DOHH2 (cell line): ENCODE data around the gene CANT1.

Experiments
- EZH2phosphoT487 ChIP-seq: fragments of 200-600 bp; sonication (generic); IDR thresholded peaks from 2 replicates; pipeline ENCODE4 v1.6.1; 2017; ENCODE audit warnings: borderline replicate concordance, mild to moderate bottlenecking, antibody characterized with exemption, low read length, moderate library complexity, mixed read lengths
- TF ChIP-seq, protein P1 (sequence below): fragments of 200-600 bp; sonication (generic); IDR thresholded peaks from one replicate; pipeline ENCODE4 v1.5.1; 2014; ENCODE audit warnings: antibody characterized with exemption, mild to moderate bottlenecking, low read depth, low read length; ENCODE audit not compliant: poor library complexity, severe bottlenecking

- TF ChIP-seq, protein P1, sequence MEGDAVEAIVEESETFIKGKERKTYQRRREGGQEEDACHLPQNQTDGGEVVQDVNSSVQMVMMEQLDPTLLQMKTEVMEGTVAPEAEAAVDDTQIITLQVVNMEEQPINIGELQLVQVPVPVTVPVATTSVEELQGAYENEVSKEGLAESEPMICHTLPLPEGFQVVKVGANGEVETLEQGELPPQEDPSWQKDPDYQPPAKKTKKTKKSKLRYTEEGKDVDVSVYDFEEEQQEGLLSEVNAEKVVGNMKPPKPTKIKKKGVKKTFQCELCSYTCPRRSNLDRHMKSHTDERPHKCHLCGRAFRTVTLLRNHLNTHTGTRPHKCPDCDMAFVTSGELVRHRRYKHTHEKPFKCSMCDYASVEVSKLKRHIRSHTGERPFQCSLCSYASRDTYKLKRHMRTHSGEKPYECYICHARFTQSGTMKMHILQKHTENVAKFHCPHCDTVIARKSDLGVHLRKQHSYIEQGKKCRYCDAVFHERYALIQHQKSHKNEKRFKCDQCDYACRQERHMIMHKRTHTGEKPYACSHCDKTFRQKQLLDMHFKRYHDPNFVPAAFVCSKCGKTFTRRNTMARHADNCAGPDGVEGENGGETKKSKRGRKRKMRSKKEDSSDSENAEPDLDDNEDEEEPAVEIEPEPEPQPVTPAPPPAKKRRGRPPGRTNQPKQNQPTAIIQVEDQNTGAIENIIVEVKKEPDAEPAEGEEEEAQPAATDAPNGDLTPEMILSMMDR: no peak
- TF ChIP-seq EZH2phosphoT487: no peak
Measured at GRCh38 chr17:78998311-78999055, 11.1 kb downstream of the CANT1 start.
